GM19193 (cell line): ENCODE measurements around the gene IL26.

Source experiments
- POLR2A ChIP-seq: IDR thresholded peaks from 4 replicates; pipeline ENCODE4 v1.6.1; 2011; ENCODE audit not compliant: insufficient read depth, insufficient read length; ENCODE audit errors: extremely low read depth

The IL26 gene

DNA sequence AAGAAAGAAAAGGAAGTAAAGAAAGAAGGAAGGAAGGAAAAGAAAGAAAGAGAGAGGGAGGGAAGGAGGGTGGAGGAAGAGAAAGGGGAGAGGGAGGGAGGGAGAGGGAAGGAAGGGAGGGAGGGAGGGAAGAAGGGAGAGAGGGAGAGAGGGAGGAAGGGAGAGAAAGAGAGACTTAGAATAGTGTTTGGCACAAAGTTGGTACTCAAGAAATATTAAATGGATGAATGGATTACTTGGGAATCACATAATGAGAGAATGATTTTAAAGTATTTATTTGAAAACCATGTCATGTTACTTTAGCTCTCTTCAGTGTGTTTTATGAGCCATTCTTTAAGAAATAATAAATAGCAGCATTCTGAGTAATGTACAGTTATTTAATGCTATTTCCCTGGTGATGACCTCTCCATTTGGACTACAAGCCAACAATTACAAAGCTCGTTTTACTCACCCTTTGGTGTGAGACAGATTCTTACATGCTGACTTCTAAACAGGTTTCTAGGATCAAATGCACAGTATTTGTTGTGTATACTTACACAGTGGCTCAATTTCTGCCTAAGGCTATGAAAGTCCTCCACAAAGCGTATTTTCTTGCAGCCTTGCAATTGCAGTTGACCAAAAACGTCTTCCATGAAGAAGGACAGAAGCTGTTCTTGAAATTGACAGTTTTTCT, 861 bp downstream of the IL26 start:
- no peak for TF ChIP-seq POLR2A

DNA sequence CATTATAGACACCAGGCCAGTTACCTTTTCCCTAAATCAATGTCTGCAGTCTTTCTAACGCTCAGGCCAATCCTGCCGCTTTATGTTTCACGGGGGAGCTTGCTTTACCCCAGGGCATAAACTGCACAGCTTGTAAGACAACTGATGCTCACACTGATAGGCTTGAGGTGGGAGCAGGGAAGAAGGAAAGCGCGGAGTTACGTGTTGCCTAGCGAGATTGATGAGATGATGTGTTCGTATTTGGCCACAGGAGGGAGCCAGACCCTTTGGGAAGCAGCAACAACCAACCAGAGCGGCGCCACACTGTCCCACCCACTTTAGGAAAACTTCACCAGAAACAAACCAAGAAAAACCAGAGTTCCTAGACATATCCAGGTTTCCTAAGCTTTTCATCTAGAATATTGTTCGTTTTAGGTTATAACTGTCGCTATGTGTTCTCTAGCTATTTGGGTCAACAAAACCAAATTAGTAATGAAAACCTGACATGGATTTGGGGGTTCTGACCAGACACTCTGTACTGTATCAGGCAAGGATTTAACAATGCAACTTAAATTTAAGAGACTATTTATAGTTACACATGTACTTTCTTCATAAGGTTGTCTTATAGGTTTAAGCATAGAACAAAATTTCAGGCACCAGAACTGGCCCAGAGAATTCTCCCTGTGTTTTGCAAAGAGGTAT, 2.4 kb downstream of the IL26 start:
- no peak for TF ChIP-seq POLR2A

DNA sequence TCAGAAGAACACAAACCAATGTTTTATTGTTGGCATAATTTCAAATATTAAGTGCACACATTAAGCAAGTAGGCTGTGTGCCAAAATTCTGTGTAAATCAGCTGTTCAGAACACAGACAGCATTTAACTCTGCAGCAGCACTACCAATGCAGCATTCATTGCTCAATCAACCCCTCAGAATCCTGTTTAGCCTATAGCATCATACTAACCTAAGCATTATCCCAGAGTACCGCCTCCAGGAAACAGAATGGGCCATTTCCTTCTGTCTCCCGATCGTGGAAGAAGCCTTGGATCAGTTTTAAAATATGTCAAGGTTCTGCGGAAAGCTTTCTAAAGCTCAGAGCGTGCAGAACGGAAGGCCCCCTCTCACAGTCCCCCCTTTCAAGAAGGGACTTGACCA, 3.3 kb downstream of the IL26 start:
- no peak for TF ChIP-seq POLR2A

DNA sequence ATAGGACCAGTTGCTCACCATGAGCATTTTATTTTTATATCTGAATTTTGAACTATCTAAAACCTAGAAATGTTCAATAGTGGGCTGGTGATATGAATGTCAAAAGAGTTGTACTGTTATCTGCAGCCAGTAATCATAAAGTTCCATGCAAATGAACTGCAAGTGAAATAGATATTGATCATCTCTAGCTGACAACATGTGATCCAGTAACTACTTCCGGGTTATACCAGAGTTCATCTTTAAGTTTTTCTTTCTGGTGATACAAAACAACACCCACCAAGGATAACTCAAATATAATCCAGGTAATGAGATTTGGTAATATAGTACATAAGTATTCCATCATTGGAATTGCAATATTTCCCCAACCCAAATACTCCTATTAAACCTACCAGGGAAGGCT, 4.1 kb downstream of the IL26 start:
- no peak for TF ChIP-seq POLR2A

DNA sequence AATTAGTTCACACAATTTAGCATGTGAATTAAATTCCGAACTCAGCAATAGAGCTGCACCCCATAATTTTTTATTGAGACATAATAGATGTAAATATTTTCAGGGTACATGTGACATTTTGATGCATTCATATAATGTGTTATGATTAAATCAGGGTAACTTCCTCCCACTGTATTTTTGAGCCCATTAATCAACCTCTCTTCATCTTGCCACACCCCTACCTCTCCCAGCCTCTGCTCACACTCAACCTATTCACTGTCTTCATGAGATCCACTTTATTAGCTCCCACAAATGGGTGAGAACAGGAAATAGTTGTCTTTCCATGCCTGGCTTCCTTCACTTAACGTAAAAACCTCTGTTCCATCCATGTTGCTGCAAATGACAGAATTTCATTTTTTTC, 14.7 kb downstream of the IL26 start:
- TF ChIP-seq POLR2A: no peak

DNA sequence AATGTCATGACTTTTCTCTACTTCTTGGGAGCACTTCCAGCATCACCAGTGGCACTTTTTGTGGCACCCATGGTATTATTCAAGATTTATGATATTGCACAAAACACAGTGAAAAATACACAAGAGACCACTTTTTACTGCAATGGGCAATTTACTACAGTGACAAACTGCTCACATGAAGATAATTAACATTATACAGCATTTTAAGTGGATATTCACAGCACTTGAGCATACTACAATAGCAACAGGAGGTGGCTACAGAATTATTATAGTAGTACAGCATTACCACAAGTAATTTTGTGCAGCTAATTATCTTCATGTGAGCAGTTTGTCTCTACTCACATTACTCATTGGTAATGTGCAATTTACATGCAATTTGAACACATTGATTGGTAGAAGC, 18.3 kb downstream of the IL26 start:
- no peak for TF ChIP-seq POLR2A

DNA sequence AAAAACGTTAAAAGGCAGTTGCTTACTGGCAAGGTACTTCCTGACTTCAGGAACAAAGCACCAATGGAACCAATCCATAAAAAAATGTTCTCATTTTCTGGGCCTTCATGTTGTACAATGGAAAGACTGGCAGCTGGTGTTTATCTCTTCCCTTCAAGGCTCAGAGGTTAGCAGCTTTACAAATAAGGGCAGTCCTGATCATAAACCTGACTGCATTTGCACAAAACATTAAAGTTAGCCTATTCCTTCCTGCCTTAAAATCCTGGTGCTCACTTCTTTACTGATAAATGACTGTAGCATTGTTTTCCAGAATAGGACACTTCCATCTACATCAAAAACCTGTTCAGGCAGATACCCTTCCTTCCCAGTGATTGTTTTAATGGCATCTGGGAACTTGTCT, 19.2 kb downstream of the IL26 start:
- no peak for TF ChIP-seq POLR2A

DNA sequence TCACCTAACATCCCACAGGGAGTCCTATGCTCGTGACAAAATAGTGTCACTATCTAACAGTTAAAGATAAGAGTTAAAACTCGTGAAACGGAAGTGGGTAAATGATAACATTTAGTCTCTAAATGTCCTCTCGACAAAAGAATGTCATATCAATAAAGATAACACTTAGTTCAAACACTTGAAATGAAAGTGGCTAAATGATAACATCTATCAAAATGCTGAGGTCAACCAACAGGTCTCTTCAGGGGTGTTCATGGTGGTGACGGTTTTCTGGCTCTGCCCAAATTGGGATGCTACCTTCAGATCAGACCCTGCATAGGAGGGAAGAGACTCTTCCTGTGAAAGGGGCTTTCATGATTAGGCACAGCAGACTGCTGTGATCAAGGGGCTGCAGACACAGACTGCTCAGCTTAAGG, 22.1 kb downstream of the IL26 start:
- TF ChIP-seq POLR2A: no peak

DNA sequence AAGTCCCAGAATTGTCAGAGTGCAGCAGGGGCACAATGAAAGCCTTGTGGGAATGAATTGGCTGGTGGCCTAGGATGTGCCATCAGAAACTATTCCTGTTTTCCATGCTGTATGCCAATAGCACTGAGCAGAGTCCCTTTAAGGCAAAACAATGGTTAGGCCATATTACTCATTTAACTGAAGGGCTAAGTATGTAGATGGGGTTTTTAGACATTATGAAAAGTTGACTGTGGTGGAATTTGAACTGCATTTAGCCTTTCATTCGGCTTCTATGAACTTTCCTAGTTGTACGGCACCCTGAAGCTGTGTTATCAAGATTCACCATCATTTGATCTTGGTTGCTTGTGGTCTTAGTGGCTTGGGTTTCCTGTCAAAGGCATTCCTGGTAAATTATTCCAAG, 24.8 kb downstream of the IL26 start:
- no peak for TF ChIP-seq POLR2A

DNA sequence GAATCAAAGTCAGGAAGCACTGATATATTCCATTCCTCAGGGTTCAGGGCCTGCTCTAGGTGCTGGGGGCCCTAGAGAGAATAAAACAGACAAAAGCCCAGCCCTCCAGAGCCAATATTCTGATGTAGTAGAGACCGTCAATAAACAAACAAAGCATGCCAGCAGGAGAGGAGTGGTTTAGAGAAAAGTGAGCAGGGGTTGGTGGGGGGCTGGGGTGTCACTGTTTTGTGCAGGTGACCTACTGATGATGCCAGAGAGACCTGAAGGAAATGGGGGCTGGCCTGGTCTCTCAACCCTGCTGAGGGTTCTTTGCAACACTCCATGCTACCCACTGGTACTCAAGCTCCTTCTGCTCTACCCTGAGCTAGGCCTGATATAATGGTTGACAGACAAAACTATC, 26.5 kb downstream of the IL26 start:
- TF ChIP-seq POLR2A: no peak

DNA sequence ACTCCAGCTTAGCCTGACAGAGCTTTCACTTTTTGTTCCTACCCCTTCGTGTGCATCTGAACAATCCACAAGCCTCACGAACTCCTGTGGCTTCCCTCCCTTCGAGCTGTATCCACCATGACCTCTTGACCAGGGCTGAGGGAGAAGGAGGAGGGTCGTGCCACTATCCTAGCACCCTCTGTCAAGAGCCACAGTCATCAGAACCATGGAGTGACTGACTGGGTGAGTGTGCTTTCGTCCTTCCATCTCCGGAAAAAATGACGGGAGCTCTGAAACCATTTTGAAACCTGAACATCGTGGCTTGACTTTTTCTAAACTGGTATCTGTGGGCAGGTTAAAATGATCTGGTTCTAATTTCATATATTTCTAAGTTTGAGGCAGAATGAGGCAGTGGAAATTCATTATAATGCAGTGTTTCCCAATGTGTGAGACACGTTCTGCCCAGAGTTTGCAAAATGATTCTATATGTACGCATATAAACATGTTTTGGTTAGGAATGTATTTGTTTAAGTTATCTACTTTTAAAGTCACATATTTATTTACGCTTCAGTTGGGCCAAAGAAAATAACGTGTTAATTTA, 27.0 kb downstream of the IL26 start:
- no peak for TF ChIP-seq POLR2A

DNA sequence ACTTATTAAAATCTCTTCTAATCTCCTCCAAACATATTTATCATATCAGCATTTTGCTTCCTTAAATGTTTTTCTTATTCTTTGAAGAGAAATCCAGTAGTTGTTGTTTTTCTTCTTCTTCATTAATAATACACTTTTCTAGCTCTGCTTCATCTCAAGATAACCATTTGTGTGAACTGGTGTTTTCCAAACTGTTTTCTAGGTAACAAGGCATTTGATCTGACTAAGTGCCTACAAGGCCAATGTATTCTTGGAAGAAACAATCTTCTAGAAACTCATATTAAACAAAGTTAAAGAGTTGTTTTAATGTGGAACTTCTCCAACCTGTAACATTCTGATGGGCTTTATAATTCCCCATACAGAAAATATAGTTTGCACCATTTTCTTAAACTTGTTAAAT, 35.3 kb downstream of the IL26 start:
- no peak for TF ChIP-seq POLR2A

DNA sequence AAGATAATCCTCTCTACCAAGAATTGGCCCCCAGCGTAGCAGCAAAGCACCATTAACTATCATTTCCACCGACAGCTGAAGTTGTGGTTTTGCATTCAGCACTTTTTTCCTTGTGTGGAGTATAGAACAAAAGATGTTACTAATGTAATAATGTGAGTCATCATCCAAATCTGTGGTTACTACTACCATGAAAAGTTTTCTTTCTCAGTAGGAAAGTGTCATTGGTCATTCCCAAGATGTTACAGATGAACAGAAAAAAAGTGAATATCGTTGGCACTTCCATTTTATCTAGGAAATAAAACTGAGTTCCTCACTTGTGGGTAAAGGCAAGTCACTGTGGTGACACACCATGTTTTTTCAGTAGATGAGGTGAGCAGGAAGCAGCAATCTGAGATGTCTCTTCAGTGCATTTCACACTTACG, 35.8 kb downstream of the IL26 start:
- TF ChIP-seq POLR2A: no peak

DNA sequence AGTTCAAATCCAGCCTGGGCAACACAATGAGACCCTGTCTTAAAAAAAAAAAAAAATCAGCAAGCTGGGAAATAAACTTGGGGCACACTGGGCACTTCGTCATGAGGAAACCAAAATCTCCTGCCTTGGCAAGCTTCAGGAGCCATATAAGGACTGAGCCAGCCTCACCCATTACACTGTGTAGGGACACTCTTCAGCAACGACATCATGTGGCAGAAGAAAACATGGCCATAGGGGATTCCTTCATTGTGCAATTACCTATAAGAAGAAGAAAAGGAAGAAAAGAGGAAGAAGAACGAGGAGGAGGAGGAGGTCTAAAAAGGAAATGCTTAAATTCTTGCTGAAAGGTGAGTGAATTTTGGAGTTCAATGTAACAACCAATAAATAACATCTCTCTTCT, 40.0 kb downstream of the IL26 start:
- no peak for TF ChIP-seq POLR2A

DNA sequence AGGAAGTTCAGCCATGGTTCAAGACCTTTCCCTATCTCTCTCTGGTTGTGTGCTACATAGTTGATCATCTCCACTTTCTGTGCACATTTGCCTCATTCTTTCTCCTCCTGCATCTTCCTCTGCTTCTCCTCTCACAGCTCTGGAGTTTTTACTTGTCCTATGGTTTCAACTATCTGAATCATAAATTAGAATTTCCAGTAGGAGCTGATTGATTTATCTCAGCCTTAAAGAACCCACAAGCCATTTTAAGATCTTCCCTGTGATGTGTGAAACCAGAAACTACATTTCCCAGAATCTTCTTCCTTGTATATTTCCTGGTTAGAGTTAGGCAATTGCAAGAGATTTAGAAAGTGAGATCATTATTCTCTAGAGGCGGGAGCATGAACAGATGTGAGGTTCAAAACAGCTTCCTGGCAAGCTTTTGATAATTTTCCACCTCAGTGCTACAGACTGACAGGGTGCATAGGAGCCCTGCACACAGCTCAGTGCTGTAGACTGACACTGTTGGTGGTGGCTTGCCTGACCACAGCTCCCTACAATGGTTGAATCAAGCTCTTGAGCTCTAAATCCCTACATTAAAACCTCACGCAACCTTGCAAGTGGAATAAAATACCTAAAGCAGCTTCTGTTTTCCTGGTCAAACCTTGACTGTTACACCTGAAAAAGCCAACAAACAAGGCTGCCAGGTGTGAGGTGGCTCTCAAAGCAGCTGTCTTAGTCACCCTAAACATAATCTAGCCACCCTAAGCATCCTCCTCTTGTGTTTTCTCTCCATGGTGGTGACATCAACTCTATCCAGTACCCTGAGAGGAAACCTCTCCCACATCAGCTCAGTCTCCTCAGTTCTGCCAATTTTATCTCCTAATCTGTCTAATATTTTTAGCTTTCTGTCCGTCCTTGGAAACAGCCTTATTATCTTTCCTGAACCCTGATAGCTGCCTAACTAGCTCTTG, 44.5 kb downstream of the IL26 start:
- no peak for TF ChIP-seq POLR2A
